Testis (tissue), 2 donors: ENCODE measurements around the gene ALOX15B.

ENCODE experiments used
- CTCF ChIP-seq, 3 experiments: fragments of 450-650 bp in 2 of 3; fragments of 200-600 bp in 1 of 3; sonication (generic) in 1 of 3; IDR thresholded peaks; one replicate each; pipeline ENCODE4 v1.5.1; 2016 to 2019; ENCODE audit warnings: antibody characterized with exemption in 3 of 3, mild to moderate bottlenecking in 2 of 3, moderate library complexity in 1 of 3
- POLR2A ChIP-seq: fragments of 450-650 bp; IDR thresholded peaks from one replicate; pipeline ENCODE4 v1.6.1; 2017; ENCODE audit warnings: antibody characterized with exemption, mild to moderate bottlenecking, moderate library complexity

DNA sequence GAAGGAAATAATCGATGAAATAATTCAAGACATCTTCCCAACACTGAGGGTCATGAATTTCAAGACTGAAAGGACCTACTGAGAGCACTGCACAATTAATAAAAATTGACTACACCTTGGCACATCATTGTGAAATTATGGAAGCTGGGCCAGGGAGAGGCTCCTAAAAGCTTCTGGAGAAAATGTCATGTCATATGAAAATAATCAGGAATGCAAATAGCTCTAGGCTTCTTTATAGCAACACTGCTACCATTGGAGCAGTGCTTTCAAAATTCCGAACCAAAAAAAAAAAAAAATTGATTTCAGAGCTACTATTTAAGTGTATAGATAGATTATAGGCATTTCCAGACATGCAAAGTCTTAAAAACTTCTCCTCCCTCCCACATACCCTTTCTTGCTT, 6.4 kb upstream of the ALOX15B start:
- TF ChIP-seq CTCF (IDR thresholded peaks at IDR 0.05) (no peak), POLR2A (no peak)
